CMK (cell line): ENCODE results near the gene SIRT7.

Source experiments
- DNase-seq: peaks from one replicate; pipeline ENCODE4 v3.0.0-alpha.2; 2010; ENCODE audit warnings: low read depth

SIRT7 gene

GRCh38 chr17:81885869-81886548 lies 32.0 kb downstream of the SIRT7 start:
- no peak for DNase-seq

DNA sequence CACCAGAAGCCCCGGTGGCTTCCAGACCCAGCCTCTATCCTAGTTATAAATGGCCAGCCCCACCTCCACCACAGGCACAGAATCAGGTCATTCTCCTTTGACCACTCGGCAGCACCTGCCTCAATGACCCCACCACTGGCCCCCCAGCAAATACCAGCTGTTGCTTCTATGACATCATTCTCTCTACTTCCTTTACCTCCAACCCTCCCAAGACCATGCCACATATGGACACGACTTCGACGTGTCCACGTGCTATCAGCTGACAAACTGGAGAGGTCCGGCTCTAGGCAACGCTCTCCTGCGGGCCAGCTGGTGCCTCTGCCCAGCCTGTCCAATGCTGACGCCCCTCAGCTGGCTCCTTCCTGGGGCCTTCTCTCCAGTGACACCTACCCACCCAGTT lies 32.5 kb downstream of the SIRT7 start:
- no peak for DNase-seq

- DNase-seq: no peak
These were observed 33.0 kb downstream of the SIRT7 start for GRCh38 chr17:81884968-81885367.

DNA sequence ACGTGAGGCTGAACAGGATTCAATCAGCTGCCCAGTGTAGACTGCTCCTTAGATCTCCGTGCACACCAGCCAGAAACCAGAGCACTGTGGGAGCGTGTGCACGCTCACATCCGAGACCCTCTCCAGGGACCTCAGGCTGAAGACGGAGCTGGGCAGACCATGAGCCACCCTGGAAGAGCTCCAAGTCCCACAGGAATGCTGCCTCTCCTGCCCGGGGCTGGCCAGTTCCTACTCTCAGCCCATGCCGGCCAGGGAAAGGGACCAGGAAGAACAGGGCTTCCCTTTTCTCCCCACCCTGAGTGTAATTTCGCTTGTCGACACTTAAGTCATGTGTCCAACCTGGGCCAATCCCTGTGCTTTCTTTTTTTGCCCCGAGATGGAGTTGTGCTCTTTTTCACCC lies 33.5 kb downstream of the SIRT7 start:
- no peak for DNase-seq

- DNase-seq: no peak
These were observed 38.9 kb downstream of the SIRT7 start for GRCh38 chr17:81879121-81879520.

- DNase-seq: no peak
These were observed 39.7 kb downstream of the SIRT7 start for GRCh38 chr17:81878294-81878693.

DNA sequence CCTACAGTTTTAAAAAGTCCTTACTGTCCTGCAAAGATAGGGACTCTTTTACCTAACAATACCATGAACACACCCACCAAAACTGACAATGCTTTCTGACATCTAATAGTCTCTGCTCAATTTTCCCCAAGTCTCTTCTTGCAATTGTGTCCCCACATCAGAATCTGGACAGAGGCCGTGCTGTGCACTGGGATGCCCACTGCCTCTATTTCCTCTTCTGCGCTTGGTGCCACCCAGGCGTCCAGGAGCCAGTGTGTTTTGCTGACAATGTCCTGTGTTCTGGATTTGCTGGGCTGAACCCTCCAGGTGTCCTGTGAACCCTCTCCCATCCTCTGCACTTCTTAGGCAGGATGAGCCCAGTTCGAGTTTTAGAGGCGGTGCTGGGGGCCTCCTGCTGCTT lies 40.4 kb downstream of the SIRT7 start:
- DNase-seq: no peak

DNA sequence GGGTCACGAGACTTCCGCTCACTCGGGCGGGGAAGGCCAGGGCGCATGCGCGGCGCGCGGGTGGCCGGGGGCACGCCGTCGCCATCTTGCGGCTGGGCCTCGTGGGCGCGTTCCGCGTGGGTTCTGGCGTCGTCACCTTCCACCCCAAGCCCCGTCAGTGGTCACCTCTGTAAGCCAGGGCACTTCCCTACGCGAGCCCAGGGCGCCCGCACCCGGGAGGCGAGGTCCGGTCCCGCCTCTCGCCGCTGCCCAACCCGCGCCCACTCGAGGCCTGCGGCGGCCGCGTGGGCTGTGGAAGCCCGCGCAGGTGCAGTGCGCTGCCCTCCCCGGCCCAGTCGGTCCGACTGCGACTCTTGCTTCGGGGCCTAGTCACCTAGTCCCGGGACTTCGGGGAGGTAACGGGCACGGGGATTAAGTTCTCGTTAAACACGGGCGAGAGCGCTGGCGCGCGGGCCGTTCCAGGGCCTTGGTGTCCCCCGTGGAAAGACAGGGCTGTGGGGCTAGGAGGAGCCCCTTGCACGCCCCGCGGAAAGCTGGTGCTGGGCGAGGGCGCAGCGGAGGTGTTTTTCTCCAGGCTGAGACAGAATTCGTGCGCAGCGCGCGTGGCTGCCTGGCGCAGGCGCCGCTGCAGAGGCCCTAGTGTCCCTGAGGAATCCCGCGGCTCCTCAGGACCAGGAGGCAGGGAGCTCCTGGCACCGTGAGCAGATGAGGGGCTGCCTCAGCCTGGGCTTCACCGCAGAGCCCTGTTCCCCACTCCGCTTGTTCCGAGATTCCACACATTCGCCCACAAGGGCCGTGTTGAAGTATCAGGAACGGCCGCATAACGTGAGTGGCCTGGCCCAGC lies 46.4 kb downstream of the SIRT7 start:
- peak; percentile 85 for DNase-seq

DNA sequence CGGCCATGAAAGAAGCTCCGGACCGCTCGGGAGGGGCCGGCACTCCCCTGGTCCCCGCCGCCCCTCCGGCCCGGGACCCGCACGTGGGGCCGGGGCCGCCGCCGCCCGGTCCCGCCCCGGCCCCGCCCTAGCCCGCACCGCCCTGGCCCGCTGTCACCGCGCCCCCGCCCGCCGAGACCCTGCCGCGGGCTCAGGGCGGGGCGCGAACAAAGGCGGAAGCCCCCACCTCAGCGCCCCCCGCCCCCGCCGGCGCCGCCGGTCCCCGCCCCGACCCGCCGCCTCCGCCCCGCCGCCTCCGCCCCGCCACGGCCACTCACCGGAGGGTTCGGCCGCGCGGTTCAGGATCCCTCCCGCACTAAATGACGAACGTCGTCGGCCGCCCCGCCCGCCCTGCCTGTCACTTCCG lies 47.0 kb downstream of the SIRT7 start, which contains the start of gene ARHGDIA:
ARHGDIA (minus strand) TSS at position 357 of the 406 bp plus-strand sequence. CDS start 1,407 bp downstream, outside the sequence.
- no peak for DNase-seq

- no peak for DNase-seq
These were observed 47.6 kb downstream of the SIRT7 start for GRCh38 chr17:81870131-81870980.

GRCh38 chr17:81869221-81870130 lies 48.5 kb downstream of the SIRT7 start:
- no peak for DNase-seq

- no peak for DNase-seq
These were observed 49.2 kb downstream of the SIRT7 start for GRCh38 chr17:81868674-81869220.

DNA sequence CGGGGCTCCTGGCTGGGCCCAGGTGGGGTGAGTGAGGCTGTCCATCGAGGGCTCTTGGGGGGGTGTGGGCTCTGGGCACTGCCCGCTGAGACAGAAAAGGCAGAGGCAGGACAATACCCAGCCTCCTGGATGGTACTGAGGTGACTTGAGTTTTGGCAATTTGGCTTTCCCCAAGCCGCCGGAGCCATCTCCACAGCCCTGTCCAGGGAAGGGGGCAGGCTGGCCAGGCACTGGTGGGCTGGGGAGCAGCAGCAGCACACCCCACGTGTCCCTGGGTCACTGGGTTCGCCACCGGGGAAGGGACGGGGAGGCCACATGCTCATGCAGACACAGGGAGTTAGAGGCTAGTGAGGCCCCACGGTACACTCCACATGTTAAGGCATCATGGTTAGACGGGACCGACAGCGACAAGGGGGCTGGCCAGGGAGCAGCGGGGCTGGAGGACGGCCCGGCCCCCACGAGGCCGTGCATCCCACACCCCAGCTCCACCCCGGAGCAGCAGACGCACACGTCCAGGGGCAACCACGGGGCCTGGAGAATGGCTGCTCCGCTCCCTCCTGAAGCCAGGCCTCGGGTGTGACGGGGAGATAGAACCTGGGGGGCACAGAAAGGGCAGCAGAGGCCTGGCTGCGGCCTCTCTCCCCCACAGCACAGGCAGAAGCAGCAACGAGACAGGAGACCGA lies 49.8 kb downstream of the SIRT7 start:
- DNase-seq: no peak

DNA sequence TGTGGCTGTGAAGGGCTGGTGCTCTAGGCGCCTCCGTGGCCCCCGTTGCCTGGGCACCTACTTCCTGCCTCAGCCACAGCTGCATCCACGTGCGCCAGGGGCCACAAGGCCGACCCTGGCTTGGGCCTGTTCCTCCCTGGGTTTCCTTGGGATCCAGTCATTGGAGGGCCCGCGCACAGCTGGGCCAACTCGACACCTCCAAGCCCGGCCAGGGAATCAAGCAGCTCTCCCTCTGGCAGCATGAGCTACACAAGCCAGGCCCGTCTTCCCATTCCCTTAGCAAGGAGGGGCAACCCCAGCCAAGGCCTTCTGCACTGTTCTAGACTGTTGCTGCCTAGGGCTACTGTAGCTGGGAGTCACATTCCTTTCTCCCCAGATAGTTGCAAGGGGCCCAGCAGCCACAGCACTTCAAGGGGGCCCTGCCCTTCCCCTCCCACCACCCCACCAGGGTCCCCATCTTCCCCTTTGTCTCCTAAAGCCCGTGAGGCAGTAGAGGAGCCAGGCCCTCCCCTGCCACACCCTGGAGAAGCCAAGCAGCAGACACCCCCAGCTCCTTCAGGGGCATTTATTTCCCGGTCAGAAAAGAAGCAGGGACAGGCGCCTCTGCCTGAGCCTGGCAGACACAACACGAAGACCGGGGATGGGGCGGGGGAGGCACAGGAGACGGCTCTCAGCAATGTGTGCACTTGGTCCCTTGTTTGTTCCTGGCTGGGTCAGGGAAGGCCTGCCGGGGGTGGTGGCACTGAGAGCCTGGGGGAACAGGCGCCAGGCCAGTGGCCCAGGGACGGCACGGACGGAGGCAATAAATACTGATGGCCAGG lies 50.6 kb downstream of the SIRT7 start:
- DNase-seq: no peak

DNA sequence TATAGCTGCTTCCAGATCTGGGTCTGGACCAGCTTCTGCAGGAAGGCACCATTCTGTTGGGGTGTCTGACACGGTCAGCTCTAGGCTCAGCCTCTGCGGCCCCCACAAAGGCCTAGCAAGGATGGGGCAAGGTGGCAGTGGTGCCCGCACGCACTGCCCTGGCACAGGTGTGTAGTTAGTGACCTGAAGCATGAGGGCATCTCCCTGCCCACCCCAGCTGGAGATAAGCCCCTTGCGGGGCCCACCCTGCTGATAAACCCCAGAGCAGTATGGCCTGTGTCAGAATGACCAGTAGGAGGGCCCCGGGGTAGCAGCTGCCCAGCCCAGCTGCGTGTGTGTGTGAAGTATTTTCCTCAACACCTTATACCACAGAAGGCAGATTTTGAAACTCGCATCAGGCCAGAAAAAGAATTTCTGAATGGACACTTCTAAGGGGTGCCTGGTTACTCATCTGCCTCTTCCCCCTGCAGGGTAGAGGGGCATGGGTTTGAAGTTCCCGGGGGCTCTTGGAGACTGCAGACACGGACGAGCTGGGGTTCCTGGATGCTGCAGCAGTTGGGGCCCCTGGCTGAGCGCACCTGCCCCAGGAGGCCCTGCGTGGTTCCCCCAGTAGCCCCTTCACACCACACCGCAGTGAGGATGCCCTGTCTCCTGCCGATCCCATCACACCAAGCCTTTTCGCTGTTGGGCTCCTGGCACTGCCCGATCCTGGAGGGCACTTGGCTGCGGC lies 51.4 kb downstream of the SIRT7 start:
- DNase-seq: no peak

DNA sequence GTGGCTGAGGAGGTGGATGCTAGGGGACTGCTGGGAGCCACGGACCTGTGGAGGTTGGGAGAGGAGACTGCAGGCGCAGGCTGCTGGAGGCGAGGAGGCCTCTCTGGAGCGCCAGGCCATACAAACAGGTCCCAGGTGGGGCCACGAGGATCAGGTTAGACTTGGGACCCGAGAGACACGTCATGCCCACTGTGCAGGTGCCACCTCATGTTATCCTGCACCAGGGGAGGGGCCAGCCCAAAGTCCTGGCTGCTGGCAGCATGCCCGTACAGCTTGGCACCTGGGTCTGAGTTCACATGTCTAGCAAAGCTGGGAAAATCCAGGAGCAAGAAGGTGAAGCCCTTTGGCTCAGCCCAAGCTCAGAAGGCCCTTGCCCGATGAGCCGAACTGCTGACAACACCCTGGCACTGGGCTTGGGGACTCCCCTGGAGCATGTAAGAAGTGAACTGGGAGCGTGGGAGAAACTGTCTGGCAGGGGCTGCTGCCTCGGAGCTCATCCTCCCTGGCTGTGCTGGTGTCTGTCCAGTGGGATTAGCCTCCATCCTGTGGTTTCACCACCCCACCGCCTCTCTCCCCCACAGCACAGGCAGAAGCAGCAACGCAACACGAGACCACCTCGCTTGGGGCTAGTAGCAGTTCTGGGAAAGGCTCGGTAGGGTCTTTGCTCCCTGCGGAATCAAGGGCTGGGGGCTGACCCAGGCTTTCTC lies 52.1 kb downstream of the SIRT7 start:
- DNase-seq: no peak

DNA sequence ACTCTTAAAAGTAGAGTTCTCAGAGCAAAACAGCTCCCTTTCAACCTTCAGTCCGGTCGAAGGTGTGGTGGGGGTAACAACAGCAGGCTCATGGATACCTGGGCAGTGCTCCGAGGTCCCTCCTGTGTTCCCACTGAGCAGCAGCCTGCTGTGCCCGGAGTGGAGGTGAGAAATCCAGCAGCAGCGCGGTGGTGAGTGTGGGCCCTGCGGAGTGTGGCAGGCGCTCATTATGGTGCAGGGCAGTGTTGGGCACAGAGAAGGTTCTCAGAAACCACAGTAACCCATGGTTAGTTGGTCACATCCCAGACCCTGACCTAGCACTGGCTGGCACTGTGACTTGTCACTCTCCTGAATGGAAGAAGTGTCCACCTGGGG lies 52.6 kb downstream of the SIRT7 start:
- no peak for DNase-seq
